ENCODE results near the gene TMEM150B.

TMEM150B gene

GRCh38 chr19:55355213-55355821 is 30.2 kb upstream of the TMEM150B start:
- Histone ChIP-seq H3K36me3 (ENCODE audit: control insufficient read depth in 1 of 2, insufficient read depth in 2 of 2, low read length in 2 of 2) (no peaks in the 10 kb centered on the region), H4K8ac (ENCODE audit: low read depth, low read length) (no peak overlapping the region), H3K23ac (ENCODE audit: low read length) (no peak overlapping the region), H3K4ac (ENCODE audit: low read depth, low read length) (no peak overlapping the region), H4K12ac (ENCODE audit: low read depth, low read length) (no peak overlapping the region), H3K14ac (ENCODE audit: low read length) (no peak overlapping the region), H3K9me3 (ENCODE audit: insufficient read depth, low read depth, low read length) (peaks cover 8% of the 10 kb centered on the region), H3K79me1 (ENCODE audit: low read length) (peaks cover 1% of the 10 kb centered on the region), H3K4me3 (ENCODE audit: low read depth, low read length) (no peak overlapping the region), H3K27ac (ENCODE audit: low read depth, low read length) (no peak overlapping the region), H3K9ac (ENCODE audit: low read length) (no peak overlapping the region), H4K91ac (ENCODE audit: low read depth, low read length) (no peak overlapping the region), H2AFZ (ENCODE audit: insufficient read depth, low read length, poor library complexity) (no peak overlapping the region), H3K18ac (ENCODE audit: low read length) (no peak overlapping the region), H2BK120ac (ENCODE audit: insufficient read depth, low read length, poor library complexity) (no peak overlapping the region), H3K4me1 (ENCODE audit: control insufficient read depth in 1 of 2, insufficient read depth in 2 of 2, low read length in 2 of 2) (peaks cover 4 to 15% of the 10 kb centered on the region in 2 experiments), H2BK5ac (ENCODE audit: low read depth, low read length, poor library complexity) (no peak overlapping the region), H3K27me3 (ENCODE audit: insufficient read depth, low read length) (peaks cover 16% of the 10 kb centered on the region), H2AK5ac (ENCODE audit: low read length) (no peak overlapping the region), H2BK12ac (ENCODE audit: low read length) (no peak overlapping the region), H3K4me2 (ENCODE audit: low read length) (peak overlapping the region; percentile 9), H3K79me2 (ENCODE audit: control insufficient read depth, insufficient read depth, low read length, poor library complexity) (no peaks in the 10 kb centered on the region)
- WGBS (ENCODE audit: extremely low coverage, insufficient coverage, insufficient read length): no CpG with 5 or more reads among the region's 13 CpGs
- no peak for DNase-seq

- Histone ChIP-seq H3K27me3 (ENCODE audit: insufficient read depth, low read length) (peaks cover 16% of the 10 kb centered on the region), H3K4me1 (ENCODE audit: control insufficient read depth in 1 of 2, insufficient read depth in 2 of 2, low read length in 2 of 2) (peaks cover 4 to 15% of the 10 kb centered on the region in 2 experiments), H3K9ac (ENCODE audit: low read length) (no peak within 1 kb of the TSS), H4K12ac (ENCODE audit: low read depth, low read length) (no peak within 1 kb of the TSS), H3K4me3 (ENCODE audit: low read depth, low read length) (peak within 1 kb of the TSS; percentile 65), H3K79me2 (ENCODE audit: control insufficient read depth, insufficient read depth, low read length, poor library complexity) (no peaks in the 10 kb centered on the region), H4K8ac (ENCODE audit: low read depth, low read length) (no peak within 1 kb of the TSS), H2BK12ac (ENCODE audit: low read length) (no peak within 1 kb of the TSS), H3K36me3 (ENCODE audit: control insufficient read depth in 1 of 2, insufficient read depth in 2 of 2, low read length in 2 of 2) (no peaks in the 10 kb centered on the region), H2AK5ac (ENCODE audit: low read length) (no peak within 1 kb of the TSS), H3K14ac (ENCODE audit: low read length) (no peak within 1 kb of the TSS), H3K23ac (ENCODE audit: low read length) (no peak within 1 kb of the TSS), H2AFZ (ENCODE audit: insufficient read depth, low read length, poor library complexity) (peak within 1 kb of the TSS; percentile 51), H2BK5ac (ENCODE audit: low read depth, low read length, poor library complexity) (no peak within 1 kb of the TSS), H3K79me1 (ENCODE audit: low read length) (peaks cover 1% of the 10 kb centered on the region), H3K27ac (ENCODE audit: low read depth, low read length) (no peak within 1 kb of the TSS), H3K18ac (ENCODE audit: low read length) (no peak within 1 kb of the TSS), H3K4me2 (ENCODE audit: low read length) (peak within 1 kb of the TSS; percentile 82), H2BK120ac (ENCODE audit: insufficient read depth, low read length, poor library complexity) (no peak within 1 kb of the TSS), H3K9me3 (ENCODE audit: insufficient read depth, low read depth, low read length) (peaks cover 8% of the 10 kb centered on the region), H4K91ac (ENCODE audit: low read depth, low read length) (no peak within 1 kb of the TSS), H3K4ac (ENCODE audit: low read depth, low read length) (no peak within 1 kb of the TSS)
- no CpG with 5 or more reads among the region's 43 CpGs for WGBS (ENCODE audit: extremely low coverage, insufficient coverage, insufficient read length)
- DNase-seq: no peak
These were observed 29.6 kb upstream of the TMEM150B start, which contains the start of gene COX6B2 for GRCh38 chr19:55354698-55355212. Gene COX6B2 (minus strand): TSS chr19:55354719. CDS start chr19:55354521, 198 bp downstream.

GRCh38 chr19:55353803-55354697 is 28.9 kb upstream of the TMEM150B start:
- H4K8ac ChIP-seq (ENCODE audit: low read depth, low read length): no peak overlapping the region
- no peak overlapping the region for H2BK120ac ChIP-seq (ENCODE audit: insufficient read depth, low read length, poor library complexity)

GRCh38 chr19:55353356-55353802 is 28.2 kb upstream of the TMEM150B start:
- no peak overlapping the region for H4K91ac ChIP-seq (ENCODE audit: low read depth, low read length)
- no peak overlapping the region for H3K4ac ChIP-seq (ENCODE audit: low read depth, low read length)
- WGBS (ENCODE audit: extremely low coverage, insufficient coverage, insufficient read length): no CpG with 5 or more reads among the region's 24 CpGs
- no peak overlapping the region for H4K12ac ChIP-seq (ENCODE audit: low read depth, low read length)
- H2BK5ac ChIP-seq (ENCODE audit: low read depth, low read length, poor library complexity): no peak overlapping the region
- H3K36me3 ChIP-seq (ENCODE audit: control insufficient read depth in 1 of 2, insufficient read depth in 2 of 2, low read length in 2 of 2): peaks cover 2 to 4% of the 10 kb centered on the region in 2 experiments
- H3K27ac ChIP-seq (ENCODE audit: low read depth, low read length): no peak overlapping the region
- H3K9me3 ChIP-seq (ENCODE audit: insufficient read depth, low read depth, low read length): peaks cover 8% of the 10 kb centered on the region
- DNase-seq: no peak
- no peak overlapping the region for H3K14ac ChIP-seq (ENCODE audit: low read length)
- peak overlapping the region; percentile 82 for H3K4me2 ChIP-seq (ENCODE audit: low read length)
- no peak overlapping the region for H2BK12ac ChIP-seq (ENCODE audit: low read length)
- H3K4me1 ChIP-seq (ENCODE audit: control insufficient read depth in 1 of 2, insufficient read depth in 2 of 2, low read length in 2 of 2): peaks cover 6 to 18% of the 10 kb centered on the region in 2 experiments
- H2AFZ ChIP-seq (ENCODE audit: insufficient read depth, low read length, poor library complexity): peak overlapping the region; percentile 19
- no peak overlapping the region for H3K9ac ChIP-seq (ENCODE audit: low read length)
- H3K79me2 ChIP-seq (ENCODE audit: control insufficient read depth, insufficient read depth, low read length, poor library complexity): no peaks in the 10 kb centered on the region
- H3K27me3 ChIP-seq (ENCODE audit: insufficient read depth, low read length): peaks cover 16% of the 10 kb centered on the region
- H2AK5ac ChIP-seq (ENCODE audit: low read length): no peak overlapping the region
- H3K79me1 ChIP-seq (ENCODE audit: low read length): peaks cover 1% of the 10 kb centered on the region
- no peak overlapping the region for H3K23ac ChIP-seq (ENCODE audit: low read length)
- no peak overlapping the region for H4K8ac ChIP-seq (ENCODE audit: low read depth, low read length)
- peak overlapping the region; percentile 65 for H3K4me3 ChIP-seq (ENCODE audit: low read depth, low read length)
- no peak overlapping the region for H3K18ac ChIP-seq (ENCODE audit: low read length)
- no peak overlapping the region for H2BK120ac ChIP-seq (ENCODE audit: insufficient read depth, low read length, poor library complexity)

More at GRCh38 chr19:55353803-55354697, 28.9 kb upstream of the TMEM150B start:
- Histone ChIP-seq H3K23ac (ENCODE audit: low read length) (no peak overlapping the region), H3K4me3 (ENCODE audit: low read depth, low read length) (peak overlapping the region; percentile 65), H2AK5ac (ENCODE audit: low read length) (no peak overlapping the region), H2AFZ (ENCODE audit: insufficient read depth, low read length, poor library complexity) (peak overlapping the region; percentile 51), H3K9me3 (ENCODE audit: insufficient read depth, low read depth, low read length) (peaks cover 8% of the 10 kb centered on the region), H3K27ac (ENCODE audit: low read depth, low read length) (no peak overlapping the region), H2BK5ac (ENCODE audit: low read depth, low read length, poor library complexity) (no peak overlapping the region), H3K4ac (ENCODE audit: low read depth, low read length) (no peak overlapping the region), H3K18ac (ENCODE audit: low read length) (no peak overlapping the region), H3K4me2 (ENCODE audit: low read length) (peak overlapping the region; percentile 82), H4K12ac (ENCODE audit: low read depth, low read length) (no peak overlapping the region), H3K79me1 (ENCODE audit: low read length) (peaks cover 1% of the 10 kb centered on the region), H3K14ac (ENCODE audit: low read length) (no peak overlapping the region), H2BK12ac (ENCODE audit: low read length) (no peak overlapping the region), H3K27me3 (ENCODE audit: insufficient read depth, low read length) (peaks cover 16% of the 10 kb centered on the region), H3K9ac (ENCODE audit: low read length) (no peak overlapping the region), H3K4me1 (ENCODE audit: control insufficient read depth in 1 of 2, insufficient read depth in 2 of 2, low read length in 2 of 2) (peaks cover 4 to 15% of the 10 kb centered on the region in 2 experiments), H3K36me3 (ENCODE audit: control insufficient read depth in 1 of 2, insufficient read depth in 2 of 2, low read length in 2 of 2) (peaks cover 0 to 2% of the 10 kb centered on the region in 2 experiments), H4K91ac (ENCODE audit: low read depth, low read length) (no peak overlapping the region), H3K79me2 (ENCODE audit: control insufficient read depth, insufficient read depth, low read length, poor library complexity) (no peaks in the 10 kb centered on the region)
- WGBS (ENCODE audit: extremely low coverage, insufficient coverage, insufficient read length): no CpG with 5 or more reads among the region's 72 CpGs
- DNase-seq: peak; percentile 30 to 56

Measured in trophoblast cell (in vitro differentiated cells and primary cell).